ENCODE results near the gene CLIP1.

DNA sequence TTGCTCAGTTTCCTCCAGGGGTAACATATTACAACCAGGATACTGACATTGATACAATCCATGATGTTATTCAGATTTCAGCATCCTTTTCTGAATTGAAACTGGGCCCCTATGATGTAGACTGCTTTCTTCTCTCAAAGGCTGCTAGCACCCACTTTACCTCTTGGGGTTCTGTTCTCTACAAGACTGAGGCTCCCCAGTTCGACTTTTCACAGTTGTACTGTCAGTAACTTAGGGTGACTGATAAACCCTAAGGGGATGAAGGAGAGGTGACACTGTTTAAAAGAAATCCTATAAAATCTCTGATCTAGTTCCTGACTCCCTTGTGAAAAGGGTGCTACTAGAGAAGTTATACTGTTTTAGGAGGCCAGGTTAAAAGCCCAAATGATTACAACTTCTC, 157.0 kb downstream of the CLIP1 start:
- TF ChIP-seq, protein P1, sequence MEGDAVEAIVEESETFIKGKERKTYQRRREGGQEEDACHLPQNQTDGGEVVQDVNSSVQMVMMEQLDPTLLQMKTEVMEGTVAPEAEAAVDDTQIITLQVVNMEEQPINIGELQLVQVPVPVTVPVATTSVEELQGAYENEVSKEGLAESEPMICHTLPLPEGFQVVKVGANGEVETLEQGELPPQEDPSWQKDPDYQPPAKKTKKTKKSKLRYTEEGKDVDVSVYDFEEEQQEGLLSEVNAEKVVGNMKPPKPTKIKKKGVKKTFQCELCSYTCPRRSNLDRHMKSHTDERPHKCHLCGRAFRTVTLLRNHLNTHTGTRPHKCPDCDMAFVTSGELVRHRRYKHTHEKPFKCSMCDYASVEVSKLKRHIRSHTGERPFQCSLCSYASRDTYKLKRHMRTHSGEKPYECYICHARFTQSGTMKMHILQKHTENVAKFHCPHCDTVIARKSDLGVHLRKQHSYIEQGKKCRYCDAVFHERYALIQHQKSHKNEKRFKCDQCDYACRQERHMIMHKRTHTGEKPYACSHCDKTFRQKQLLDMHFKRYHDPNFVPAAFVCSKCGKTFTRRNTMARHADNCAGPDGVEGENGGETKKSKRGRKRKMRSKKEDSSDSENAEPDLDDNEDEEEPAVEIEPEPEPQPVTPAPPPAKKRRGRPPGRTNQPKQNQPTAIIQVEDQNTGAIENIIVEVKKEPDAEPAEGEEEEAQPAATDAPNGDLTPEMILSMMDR (IDR thresholded peaks at IDR 0.05) = no peak
- TF ChIP-seq POLR2A (IDR thresholded peaks at IDR 0.05) = no peak

Data from sigmoid colon (tissue), 3 donors.